Endodermal cell (in vitro differentiated cells): ENCODE data around the gene GMPR. TPM values are rescaled to one million over a fixed set of nuclear protein-coding genes. Genes with fewer than 3 reads are reported as not detected.
A peak's percentile ranks its signal among the peaks of the same experiment; 100 is the strongest.

Experiments used
- DNase-seq: peaks from one replicate; pipeline ENCODE4 v3.0.0-alpha.2; 2017
- H3K27ac ChIP-seq: 2 replicates; pipeline ENCODE4 v1.5.1; 2013; ENCODE audit warnings: mild to moderate bottlenecking, low read depth, low read length, moderate library complexity
- H3K27me3 ChIP-seq: 2 replicates; pipeline ENCODE4 v1.6.1; 2013; ENCODE audit warnings: mild to moderate bottlenecking, low read length, moderate library complexity; ENCODE audit not compliant: insufficient read depth, control insufficient read depth, poor library complexity, severe bottlenecking
- H3K36me3 ChIP-seq: 2 replicates; pipeline ENCODE4 v1.7.0; 2013; ENCODE audit warnings: mild to moderate bottlenecking, low read length, moderate library complexity; ENCODE audit not compliant: control insufficient read depth, insufficient read depth
- H3K4me1 ChIP-seq: one replicate; pipeline ENCODE4 v1.7.0; 2013; ENCODE audit warnings: low read length; ENCODE audit not compliant: control insufficient read depth, insufficient read depth
- H3K4me3 ChIP-seq: 2 replicates; pipeline ENCODE4 v1.5.1; 2013; ENCODE audit warnings: mild to moderate bottlenecking, low read length, moderate library complexity
- H3K9ac ChIP-seq: 2 replicates; pipeline ENCODE4 v1.6.1; 2013; ENCODE audit warnings: mild to moderate bottlenecking, low read length, moderate library complexity; ENCODE audit not compliant: poor library complexity, severe bottlenecking; ENCODE audit errors: extremely low read depth
- H3K9me3 ChIP-seq: 2 replicates; pipeline ENCODE4 v1.6.1; 2013; ENCODE audit warnings: mild to moderate bottlenecking, low read length, moderate library complexity; ENCODE audit not compliant: control insufficient read depth
- H3K27ac Mint-ChIP-seq: 2 replicates; pipeline ENCODE4 v1.8.0; 2020; ENCODE audit warnings: mixed read lengths
- H3K27me3 Mint-ChIP-seq: 2 replicates; pipeline ENCODE4 v1.8.0; 2021; ENCODE audit warnings: mild to moderate bottlenecking, mixed read lengths; ENCODE audit not compliant: insufficient read depth
- H3K36me3 Mint-ChIP-seq: 2 replicates; pipeline ENCODE4 v1.8.0; 2020; ENCODE audit warnings: low read depth, mixed read lengths
- H3K4me1 Mint-ChIP-seq: 2 replicates; pipeline ENCODE4 v1.8.0; 2020; ENCODE audit warnings: mixed read lengths
- H3K4me3 Mint-ChIP-seq: 2 replicates; pipeline ENCODE4 v1.8.0; 2020; ENCODE audit warnings: mild to moderate bottlenecking, moderate library complexity, mixed read lengths
- H3K9me3 Mint-ChIP-seq: 2 replicates; pipeline ENCODE4 v1.8.0; 2020; ENCODE audit warnings: mild to moderate bottlenecking, mixed read lengths
- CTCF ChIP-seq: fragments of 200-600 bp; sonication (generic); conservative IDR thresholded peaks from 2 replicates; pipeline ENCODE4 v1.5.0; 2021; ENCODE audit warnings: antibody characterized with exemption, mild to moderate bottlenecking
- WGBS, 2 experiments: methylation state at CpG; one replicate each; pipeline versions ENCODE4 v1.1.5 to v1.1.7; 2013; ENCODE audit warnings: missing lambda C conversion rate in 2 of 2, mixed read lengths in 1 of 2; ENCODE audit not compliant: insufficient coverage in 1 of 2, insufficient read length in 1 of 2; 5-methylcytosine and 5-hydroxymethylcytosine counted together
- total RNA-seq, 2 donors: library from RNA; stranded (reverse); fragmentation: NEBNext Ultra II Directional in 1 of 2; extraction: Animal tissue kit (Norgen Biotek cat#: 25700) in 1 of 2; gene quantifications; 2 replicates in 1 of 2; 3 replicates in 1 of 2; pipeline ENCODE4 v1.2.1, GENCODE V29; 2021

GMPR gene
- total RNA-seq, 2 donors from 2014 or later = 4.9 to 20.7 TPM

DNA sequence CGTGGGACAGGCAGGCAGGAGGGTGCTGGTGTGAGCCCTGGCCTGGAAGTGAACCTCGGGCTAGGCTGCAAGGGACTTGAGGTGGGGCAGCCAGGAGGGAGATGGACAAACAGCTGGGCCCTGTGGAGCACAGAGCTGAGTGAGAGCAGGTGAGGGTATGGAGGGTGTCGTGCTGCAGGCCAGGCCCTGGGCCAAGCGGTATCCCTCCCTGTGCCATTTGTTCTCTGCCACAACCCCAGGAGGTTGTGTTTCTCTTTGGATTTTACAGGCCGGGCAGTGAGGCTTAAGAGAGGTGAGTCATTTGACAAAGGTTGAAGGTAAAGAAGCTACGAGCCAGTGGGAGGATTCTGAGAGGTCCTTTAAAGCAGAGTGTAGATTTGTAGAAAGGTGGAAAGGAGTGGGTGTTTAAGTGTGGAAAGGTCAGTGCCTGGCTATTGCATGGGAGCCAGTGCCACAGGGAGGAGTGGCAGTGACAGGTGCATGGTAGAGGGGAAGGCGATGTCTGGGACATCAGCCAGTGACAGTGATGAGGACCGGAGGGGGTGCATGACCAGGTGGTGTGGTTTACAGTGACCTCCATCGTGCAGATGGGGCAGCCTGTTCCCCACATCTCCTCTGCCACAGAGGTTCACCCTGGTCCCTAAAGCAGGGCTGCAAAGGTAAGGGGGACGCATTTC, 39.8 kb downstream of the GMPR start:
- H3K27me3 ChIP-seq = no peaks in the 10 kb centered on the region
- TF ChIP-seq CTCF = no peak
- H3K27ac ChIP-seq = no peak overlapping the region
- H3K36me3 ChIP-seq = no peaks in the 10 kb centered on the region
- peaks cover 18% of the 10 kb centered on the region for H3K4me1 Mint-ChIP-seq
- no peak for DNase-seq
- peaks cover 4% of the 10 kb centered on the region for H3K4me1 ChIP-seq
- no peaks in the 10 kb centered on the region for H3K9me3 Mint-ChIP-seq
- no peaks in the 10 kb centered on the region for H3K36me3 Mint-ChIP-seq
- H3K4me3 Mint-ChIP-seq = no peak overlapping the region
- no peak overlapping the region for H3K4me3 ChIP-seq
- peak overlapping the region; percentile 52 for H3K27ac Mint-ChIP-seq
- no peak overlapping the region for H3K9ac ChIP-seq
- no peaks in the 10 kb centered on the region for H3K9me3 ChIP-seq
- no peaks in the 10 kb centered on the region for H3K27me3 Mint-ChIP-seq
- WGBS, 2 experiments = 92 to 93% methylated on average over 6 to 10 of the region's 10 CpGs

GRCh38 chr6:16278750-16279149, 40.4 kb downstream of the GMPR start:
- Histone ChIP-seq H3K4me3 (no peak overlapping the region), H3K9me3 (no peaks in the 10 kb centered on the region), H3K36me3 (no peaks in the 10 kb centered on the region), H3K4me1 (peaks cover 4% of the 10 kb centered on the region), H3K27ac (no peak overlapping the region), H3K27me3 (no peaks in the 10 kb centered on the region), H3K9ac (no peak overlapping the region)
- no peaks in the 10 kb centered on the region for H3K27me3 Mint-ChIP-seq
- TF ChIP-seq CTCF = no peak
- 89 to 92% methylated on average over 8 to 9 of the region's 9 CpGs for WGBS, 2 experiments
- H3K36me3 Mint-ChIP-seq = no peaks in the 10 kb centered on the region
- DNase-seq = no peak
- H3K4me3 Mint-ChIP-seq = no peak overlapping the region
- no peak overlapping the region for H3K27ac Mint-ChIP-seq
- H3K9me3 Mint-ChIP-seq = no peaks in the 10 kb centered on the region
- H3K4me1 Mint-ChIP-seq = peaks cover 18% of the 10 kb centered on the region

- no peaks in the 10 kb centered on the region for H3K27me3 ChIP-seq
These were observed 40.9 kb downstream of the GMPR start for GRCh38 chr6:16279243-16279642.

More at GRCh38 chr6:16279243-16279642, 40.9 kb downstream of the GMPR start:
- H3K27me3 Mint-ChIP-seq = no peaks in the 10 kb centered on the region
- H3K9me3 Mint-ChIP-seq = no peaks in the 10 kb centered on the region
- H3K4me1 Mint-ChIP-seq = peaks cover 18% of the 10 kb centered on the region
- 94 to 96% methylated on average over 5 of the region's 5 CpGs for WGBS, 2 experiments
- Histone ChIP-seq H3K36me3 (no peaks in the 10 kb centered on the region), H3K4me3 (no peak overlapping the region), H3K9me3 (no peaks in the 10 kb centered on the region), H3K9ac (no peak overlapping the region), H3K4me1 (peaks cover 4% of the 10 kb centered on the region), H3K27ac (no peak overlapping the region)
- H3K4me3 Mint-ChIP-seq = no peak overlapping the region
- H3K27ac Mint-ChIP-seq = no peak overlapping the region
- TF ChIP-seq CTCF = no peak
- H3K36me3 Mint-ChIP-seq = no peaks in the 10 kb centered on the region
- DNase-seq = no peak
